Tibial nerve (tissue), 3 donors: Measurements from ENCODE around the gene TNP2.

Source experiments
- POLR2A ChIP-seq, 2 donors: fragments of 450-650 bp; IDR thresholded peaks; one replicate each; pipeline ENCODE4 v1.6.1; 2017; ENCODE audit warnings: antibody characterized with exemption in 2 of 2, mild to moderate bottlenecking in 2 of 2, moderate library complexity in 2 of 2
- TF ChIP-seq, protein P1 (sequence below), 5 experiments: fragments of 200-600 bp in 3 of 5; fragments of 450-650 bp in 2 of 5; sonication (generic) in 3 of 5; IDR thresholded peaks; one replicate each; pipeline ENCODE4 v1.5.1; 2016 to 2019; ENCODE audit warnings: antibody characterized with exemption in 5 of 5, mild to moderate bottlenecking in 3 of 5, moderate library complexity in 2 of 5

DNA sequence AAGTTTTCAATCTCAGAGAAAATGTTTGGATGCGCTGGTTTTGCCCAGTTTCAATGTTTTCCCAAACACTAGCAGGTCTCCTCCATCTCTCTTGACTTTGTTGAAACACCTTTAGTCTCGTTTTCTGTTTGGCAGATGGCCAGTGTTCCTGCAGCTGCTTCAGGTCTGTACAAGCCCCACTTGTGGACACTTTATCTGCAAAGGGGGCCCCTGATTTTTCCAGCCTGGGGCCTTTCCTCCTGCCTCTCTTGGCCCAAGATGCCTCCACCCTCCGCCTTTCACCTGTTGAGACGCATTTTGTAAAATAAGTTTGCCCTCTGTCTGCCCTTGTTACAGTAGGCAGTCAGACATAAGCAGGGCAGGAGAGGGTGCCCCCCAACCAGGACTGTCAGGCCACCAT, 33.9 kb upstream of the TNP2 start:
- TF ChIP-seq, protein P1, sequence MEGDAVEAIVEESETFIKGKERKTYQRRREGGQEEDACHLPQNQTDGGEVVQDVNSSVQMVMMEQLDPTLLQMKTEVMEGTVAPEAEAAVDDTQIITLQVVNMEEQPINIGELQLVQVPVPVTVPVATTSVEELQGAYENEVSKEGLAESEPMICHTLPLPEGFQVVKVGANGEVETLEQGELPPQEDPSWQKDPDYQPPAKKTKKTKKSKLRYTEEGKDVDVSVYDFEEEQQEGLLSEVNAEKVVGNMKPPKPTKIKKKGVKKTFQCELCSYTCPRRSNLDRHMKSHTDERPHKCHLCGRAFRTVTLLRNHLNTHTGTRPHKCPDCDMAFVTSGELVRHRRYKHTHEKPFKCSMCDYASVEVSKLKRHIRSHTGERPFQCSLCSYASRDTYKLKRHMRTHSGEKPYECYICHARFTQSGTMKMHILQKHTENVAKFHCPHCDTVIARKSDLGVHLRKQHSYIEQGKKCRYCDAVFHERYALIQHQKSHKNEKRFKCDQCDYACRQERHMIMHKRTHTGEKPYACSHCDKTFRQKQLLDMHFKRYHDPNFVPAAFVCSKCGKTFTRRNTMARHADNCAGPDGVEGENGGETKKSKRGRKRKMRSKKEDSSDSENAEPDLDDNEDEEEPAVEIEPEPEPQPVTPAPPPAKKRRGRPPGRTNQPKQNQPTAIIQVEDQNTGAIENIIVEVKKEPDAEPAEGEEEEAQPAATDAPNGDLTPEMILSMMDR (IDR thresholded peaks at IDR 0.05): no peak
- no peak for TF ChIP-seq POLR2A (IDR thresholded peaks at IDR 0.05)
